Transverse colon (tissue), 3 donors: ENCODE results near the gene SEC31A.

Experiments used
- CTCF ChIP-seq, 5 experiments: fragments of 200-600 bp in 3 of 5; fragments of 450-650 bp in 2 of 5; sonication (generic) in 3 of 5; IDR thresholded peaks; 1 replicate in 2 of 5; 2 replicates in 3 of 5; pipeline ENCODE4 v1.5.1; 2016 to 2017; ENCODE audit warnings: antibody characterized with exemption in 5 of 5, inconsistent platforms in 3 of 5, mild to moderate bottlenecking in 2 of 5, moderate library complexity in 1 of 5
- POLR2A ChIP-seq: fragments of 450-650 bp; IDR thresholded peaks from one replicate; pipeline ENCODE4 v1.6.1; 2016; ENCODE audit warnings: antibody characterized with exemption, mild to moderate bottlenecking, moderate library complexity

GRCh38 chr4:82903737-82904136 lies 12.8 kb upstream of the SEC31A start:
- TF ChIP-seq CTCF (IDR thresholded peaks at IDR 0.05) = no peak
- TF ChIP-seq POLR2A = no peak
